Fibroblast of peridontal ligament (primary cell): ENCODE data around the gene DPPA2.

ENCODE experiments used
- DNase-seq: peaks from one replicate; pipeline ENCODE4 v3.0.0-alpha.2; 2010; ENCODE audit errors: extremely low read depth

Gene DPPA2

GRCh38 chr3:109325109-109325508 is 8.8 kb upstream of the DPPA2 start:
- no peak for DNase-seq

GRCh38 chr3:109313061-109313460 is 3.3 kb downstream of the DPPA2 start:
- DNase-seq: no peak

GRCh38 chr3:109297496-109297895 is 18.8 kb downstream of the DPPA2 start:
- DNase-seq: no peak

- DNase-seq: no peak
Measured at GRCh38 chr3:109284071-109284470, 32.2 kb downstream of the DPPA2 start.

- no peak for DNase-seq
Measured at GRCh38 chr3:109278546-109278945, 37.8 kb downstream of the DPPA2 start.

- DNase-seq: no peak
Measured at GRCh38 chr3:109278141-109278540, 38.2 kb downstream of the DPPA2 start.

- peak; percentile 51 for DNase-seq
Measured at GRCh38 chr3:109275702-109276293, 40.5 kb downstream of the DPPA2 start.

- DNase-seq: no peak
Measured at GRCh38 chr3:109270779-109271178, 45.5 kb downstream of the DPPA2 start.

- DNase-seq: no peak
Measured at GRCh38 chr3:109269577-109270275, 46.6 kb downstream of the DPPA2 start.

GRCh38 chr3:109268181-109268580 is 48.1 kb downstream of the DPPA2 start:
- no peak for DNase-seq

GRCh38 chr3:109265295-109265694 is 51.0 kb downstream of the DPPA2 start:
- DNase-seq: no peak

GRCh38 chr3:109257269-109257668 is 59.0 kb downstream of the DPPA2 start:
- peak; percentile 26 for DNase-seq

- DNase-seq: no peak
Measured at GRCh38 chr3:109254770-109255169, 61.5 kb downstream of the DPPA2 start.

- DNase-seq: no peak
Measured at GRCh38 chr3:109252641-109253040, 63.7 kb downstream of the DPPA2 start.
